GM12873 (cell line): Measurements from ENCODE around the gene ACMSD.
A peak's percentile ranks its signal among the peaks of the same experiment; 100 is the strongest.

Experiments
- CTCF ChIP-seq: IDR thresholded peaks from 2 replicates; pipeline ENCODE4 v1.5.1; 2012; ENCODE audit warnings: low read depth, mild to moderate bottlenecking, moderate library complexity, low read length, control low read depth; ENCODE audit not compliant: insufficient read depth; ENCODE audit errors: missing control alignments

The ACMSD gene

GRCh38 chr2:134912361-134912760, 73.9 kb downstream of the ACMSD start:
- TF ChIP-seq CTCF = no peak

GRCh38 chr2:134917360-134917865, 79.0 kb downstream of the ACMSD start:
- TF ChIP-seq CTCF = no peak

GRCh38 chr2:134917888-134918525, 79.6 kb downstream of the ACMSD start:
- TF ChIP-seq CTCF = peak; percentile 28

GRCh38 chr2:134918526-134919340, 80.3 kb downstream of the ACMSD start, which contains the start of gene CCNT2:
Gene CCNT2, plus strand, starts transcription at chr2:134918822. Its CDS starts 33 bp downstream, at chr2:134918855.
- no peak for TF ChIP-seq CTCF

GRCh38 chr2:134919341-134920210, 81.2 kb downstream of the ACMSD start:
- TF ChIP-seq CTCF = no peak

GRCh38 chr2:134924912-134925311, 86.5 kb downstream of the ACMSD start:
- TF ChIP-seq CTCF = no peak
